Esophagus (tissue), 2 donors: Measurements from ENCODE around the gene CIDEB. TPM values are rescaled to one million over a fixed set of nuclear protein-coding genes. Genes with fewer than 3 reads are reported as not detected.
A peak's percentile ranks its signal among the peaks of the same experiment; 100 is the strongest.
"Not testable (repeated sequence)": the region's sequence is repeated elsewhere in the genome, so short reads cannot be mapped to it uniquely, and the experiment has no call there.

ENCODE experiments used
- H3K27ac ChIP-seq, 2 donors: one replicate each; pipeline ENCODE4 v1.5.1; 2013; ENCODE audit warnings: low read depth in 2 of 2, mild to moderate bottlenecking in 2 of 2, inconsistent platforms in 1 of 2, low read length in 1 of 2, moderate library complexity in 1 of 2
- H3K27me3 ChIP-seq, 2 donors: one replicate each; pipeline ENCODE4 v1.6.1; 2013; ENCODE audit warnings: low read length in 2 of 2, control low read depth in 1 of 2, mild to moderate bottlenecking in 1 of 2; ENCODE audit not compliant: insufficient read depth in 2 of 2, control insufficient read depth in 1 of 2
- H3K36me3 ChIP-seq, 2 donors: one replicate each; pipeline ENCODE4 v1.6.1; 2013; ENCODE audit warnings: low read length in 1 of 2; ENCODE audit not compliant: control insufficient read depth in 2 of 2, insufficient read depth in 2 of 2
- H3K4me1 ChIP-seq, 2 donors: one replicate each; pipeline ENCODE4 v1.6.1; 2013; ENCODE audit warnings: low read length in 1 of 2; ENCODE audit not compliant: control insufficient read depth in 2 of 2, insufficient read depth in 2 of 2
- H3K4me3 ChIP-seq, 2 donors: one replicate each; pipeline ENCODE4 v1.5.1; 2013; ENCODE audit warnings: low read length in 2 of 2, mild to moderate bottlenecking in 2 of 2, low read depth in 1 of 2, moderate library complexity in 1 of 2
- H3K9me3 ChIP-seq, 2 donors: one replicate each; pipeline ENCODE4 v1.6.1; 2013; ENCODE audit warnings: mild to moderate bottlenecking in 2 of 2, low read depth in 1 of 2, low read length in 1 of 2, moderate library complexity in 1 of 2; ENCODE audit not compliant: control insufficient read depth in 2 of 2, insufficient read depth in 1 of 2
- WGBS, 2 donors: extraction: QIAGEN DNeasy Blood & Tissue Kit; methylation state at CpG; one replicate each; pipeline ENCODE4 v1.1.7; 2013; 5-methylcytosine and 5-hydroxymethylcytosine counted together
- polyA plus RNA-seq, 2 donors: library from polyadenylated mRNA; stranded (reverse); fragments of 200-250 nt; gene quantifications; one replicate each; pipeline ENCODE4 v1.2.3, GENCODE V29; 2013
- donor health status: healthy with polysubstance abuse.
- donor health status: Bipolar disorder and iron deficiency.

CIDEB gene
- polyA plus RNA-seq, 2 donors, result 24.3 TPM

DNA sequence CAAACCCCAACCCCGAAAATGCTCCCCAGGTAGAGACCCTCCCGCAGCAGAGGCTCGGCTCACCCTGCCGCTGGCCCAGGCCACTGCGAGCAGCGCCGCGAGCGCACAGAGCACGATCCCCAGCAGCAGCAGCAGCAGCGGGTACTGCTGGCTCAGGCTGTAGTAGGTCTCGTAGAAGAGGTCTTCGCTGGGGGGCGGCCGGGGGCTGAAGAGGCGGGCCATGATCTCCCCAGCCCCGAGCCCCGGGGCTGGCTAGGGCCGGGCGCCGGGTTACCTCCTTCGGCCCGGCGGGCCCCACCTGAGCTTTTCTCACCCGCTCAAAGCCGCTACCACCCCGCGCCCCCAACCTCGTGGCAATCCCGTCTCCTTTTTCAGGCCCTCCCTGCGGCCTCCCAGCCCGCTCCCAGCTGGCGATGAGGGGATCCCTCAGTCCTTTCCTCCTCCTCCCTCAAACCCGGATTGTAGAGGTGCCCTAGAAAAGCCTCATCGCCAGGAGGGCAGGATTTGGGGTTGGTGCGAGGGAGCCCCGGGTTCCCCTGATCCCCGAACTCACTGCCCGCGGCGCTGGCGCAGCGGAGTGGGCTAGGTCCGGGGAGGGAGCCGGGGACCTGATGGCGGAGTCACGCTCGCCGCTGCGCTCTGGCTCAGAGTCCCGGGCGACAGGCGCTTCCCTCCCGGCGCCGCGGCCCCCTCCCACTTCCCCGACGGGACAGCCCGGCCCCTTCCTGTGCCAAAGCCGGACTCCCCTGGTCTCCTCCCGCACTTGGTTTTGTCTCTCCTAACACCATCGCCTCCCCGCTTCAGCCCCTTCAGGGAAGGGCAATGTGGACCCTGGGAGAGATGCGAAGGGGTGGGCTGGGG, 26.9 kb upstream of the CIDEB start, which contains the start of gene ADCY4:
TSS of gene ADCY4 (minus strand) at position 641 of the 861 bp plus-strand sequence. CDS start at position 222, 419 bp downstream.
- Histone ChIP-seq H3K27me3 (no peaks in the 10 kb centered on the region), H3K36me3 (peaks cover 0 to 4% of the 10 kb centered on the region in 2 donors), H3K27ac (peak within 1 kb of the TSS; percentile 14 to 51), H3K4me3 (peak within 1 kb of the TSS; percentile 23 to 40), H3K4me1 (peaks cover 5 to 22% of the 10 kb centered on the region in 2 donors), H3K9me3 (no peaks in the 10 kb centered on the region)
- 7 to 8% methylated on average over 63 to 65 of the region's 65 CpGs for WGBS, 2 donors

GRCh38 chr14:24332268-24332993, 24.7 kb upstream of the CIDEB start:
- peaks cover 0 to 17% of the 10 kb centered on the region in 2 donors for H3K4me1 ChIP-seq
- H3K27ac ChIP-seq, result no peak overlapping the region
- 15 to 18% methylated on average over 56 of the region's 56 CpGs for WGBS, 2 donors
- peaks cover 0 to 2% of the 10 kb centered on the region in 2 donors for H3K36me3 ChIP-seq
- H3K9me3 ChIP-seq, result no peaks in the 10 kb centered on the region
- H3K4me3 ChIP-seq, result peak overlapping the region; percentile 15 to 29
- no peaks in the 10 kb centered on the region for H3K27me3 ChIP-seq

DNA sequence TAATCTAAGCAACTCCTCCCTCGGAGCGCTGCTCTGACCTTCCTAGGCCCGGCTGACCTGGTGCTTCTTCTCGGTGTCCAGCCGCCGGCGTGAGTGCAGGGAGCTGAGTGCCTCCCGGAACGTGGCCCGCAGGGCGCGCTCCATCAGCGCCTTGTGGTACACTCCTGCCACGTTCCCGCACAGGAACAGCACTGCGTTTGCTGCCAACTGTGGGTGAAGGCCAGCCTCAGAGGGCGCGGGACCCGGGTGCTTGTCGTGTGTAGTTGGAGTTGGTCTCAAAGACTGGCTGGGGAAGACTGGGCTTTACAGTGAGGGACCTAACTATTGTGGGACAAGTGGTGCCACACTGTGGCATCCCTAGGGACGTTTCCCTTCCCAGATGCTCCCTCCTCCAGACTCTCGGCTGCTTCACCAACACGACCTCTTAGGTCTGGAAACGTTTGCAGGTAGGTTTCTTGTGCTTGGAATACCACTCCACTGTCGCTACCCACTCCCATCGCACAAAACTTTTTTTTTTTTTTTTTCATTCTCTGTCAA, 24.0 kb upstream of the CIDEB start:
- no peaks in the 10 kb centered on the region for H3K27me3 ChIP-seq

DNA sequence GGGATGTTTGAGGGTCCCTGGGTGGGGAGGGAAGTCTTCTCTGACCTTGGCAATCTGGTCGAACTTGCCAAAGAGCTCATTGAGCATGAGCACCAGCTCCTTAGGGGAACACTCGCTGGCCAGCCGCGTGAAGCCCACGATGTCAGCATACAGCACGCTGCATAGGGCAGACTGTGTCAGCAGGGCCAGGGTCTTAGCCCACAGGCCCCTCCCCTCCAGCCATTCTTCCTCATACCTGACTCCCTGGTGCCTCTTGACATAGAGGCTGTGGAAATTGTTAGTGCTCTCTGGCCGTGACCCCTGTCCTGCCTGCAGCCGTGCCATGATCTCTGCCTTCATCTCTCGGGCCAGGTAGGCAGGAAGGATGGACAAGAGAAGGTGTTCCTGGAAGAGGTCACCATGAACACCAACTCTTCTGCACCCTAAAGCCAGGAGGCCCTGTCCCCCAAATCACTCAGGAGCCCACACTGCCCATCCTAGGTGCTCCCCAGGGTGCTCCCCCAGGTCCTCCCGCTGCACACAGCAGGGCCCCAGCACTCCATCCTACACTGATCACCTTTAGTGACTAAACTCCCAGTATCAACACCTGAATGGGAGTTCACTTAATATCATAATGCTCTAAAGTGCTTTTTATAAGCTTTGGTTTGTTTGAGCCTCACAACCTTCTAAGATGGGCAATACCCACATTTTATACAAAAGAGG, 23.3 kb upstream of the CIDEB start:
- Histone ChIP-seq H3K4me1 (peaks cover 0 to 17% of the 10 kb centered on the region in 2 donors), H3K27me3 (no peaks in the 10 kb centered on the region), H3K9me3 (no peaks in the 10 kb centered on the region), H3K27ac (no peak overlapping the region), H3K4me3 (no peak overlapping the region), H3K36me3 (no peaks in the 10 kb centered on the region)
- WGBS, 2 donors, result 94% methylated on average over 10 of the region's 10 CpGs

More for the DNA sequence above, 24.0 kb upstream of the CIDEB start:
- Histone ChIP-seq H3K4me1 (peaks cover 0 to 17% of the 10 kb centered on the region in 2 donors), H3K36me3 (no peaks in the 10 kb centered on the region), H3K27ac (no peak overlapping the region), H3K9me3 (no peaks in the 10 kb centered on the region), H3K4me3 (no peak overlapping the region)
- 57 to 58% methylated on average over 26 of the region's 26 CpGs for WGBS, 2 donors

DNA sequence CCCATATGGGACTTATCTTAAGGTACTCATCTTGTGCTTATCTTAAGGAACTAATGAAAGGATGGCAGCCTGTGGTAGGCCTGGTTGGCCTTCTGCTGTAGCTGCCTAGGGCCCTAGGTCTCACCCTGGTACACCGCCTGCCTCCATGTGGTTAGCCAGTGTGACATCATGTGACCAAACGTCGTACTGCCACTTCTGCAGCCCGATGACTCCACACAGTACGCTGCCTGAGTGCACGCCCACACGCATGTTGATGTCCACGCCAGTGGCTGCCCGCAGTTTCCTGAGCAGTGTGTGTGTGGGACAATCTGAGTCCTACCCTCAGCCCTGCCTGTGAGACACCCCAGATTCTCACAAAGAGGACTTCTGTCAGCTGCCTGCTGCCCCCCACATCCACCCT, 22.0 kb upstream of the CIDEB start:
- Histone ChIP-seq H3K36me3 (no peaks in the 10 kb centered on the region), H3K27ac (no peak overlapping the region), H3K4me3 (no peak overlapping the region), H3K4me1 (peaks cover 0 to 16% of the 10 kb centered on the region in 2 donors), H3K9me3 (no peaks in the 10 kb centered on the region), H3K27me3 (no peaks in the 10 kb centered on the region)
- 69 to 72% methylated on average over 9 of the region's 9 CpGs for WGBS, 2 donors

- 90 to 94% methylated on average over 12 of the region's 12 CpGs for WGBS, 2 donors
Measured at GRCh38 chr14:24329073-24329663, 21.4 kb upstream of the CIDEB start.

DNA sequence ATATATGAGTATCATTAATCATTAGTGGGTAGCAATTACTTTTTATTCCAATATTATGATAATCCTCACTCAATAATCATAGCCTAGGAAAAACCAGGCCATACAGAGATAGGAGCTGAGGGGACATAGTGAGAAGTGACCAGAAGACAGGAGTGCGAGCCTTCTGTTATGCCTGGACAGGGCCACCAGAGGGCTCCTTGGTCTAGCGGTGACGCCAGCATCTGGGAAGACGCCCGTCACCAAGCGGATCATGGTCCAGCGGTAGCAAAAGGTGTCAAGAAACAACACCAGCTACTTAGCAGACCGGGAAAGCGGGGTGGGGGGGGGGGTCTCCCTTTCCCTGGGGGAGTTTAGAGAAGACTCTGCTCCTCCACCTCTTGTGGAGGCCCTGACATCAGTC, 20.1 kb upstream of the CIDEB start:
- H3K9me3 ChIP-seq, H3K4me3 ChIP-seq, H3K36me3 ChIP-seq, H3K27ac ChIP-seq, H3K27me3 ChIP-seq: not testable (repeated sequence)
- WGBS, 2 donors, result 5 to 9% methylated on average over 8 to 9 of the region's 9 CpGs
- peaks cover 0 to 13% of the 10 kb centered on the region in 2 donors for H3K4me1 ChIP-seq

More at GRCh38 chr14:24329073-24329663, 21.4 kb upstream of the CIDEB start:
- H3K36me3 ChIP-seq, result no peaks in the 10 kb centered on the region
- H3K27ac ChIP-seq, result no peak overlapping the region
- H3K9me3 ChIP-seq, result no peaks in the 10 kb centered on the region
- no peak overlapping the region for H3K4me3 ChIP-seq
- H3K4me1 ChIP-seq, result peaks cover 0 to 14% of the 10 kb centered on the region in 2 donors
- no peaks in the 10 kb centered on the region for H3K27me3 ChIP-seq

DNA sequence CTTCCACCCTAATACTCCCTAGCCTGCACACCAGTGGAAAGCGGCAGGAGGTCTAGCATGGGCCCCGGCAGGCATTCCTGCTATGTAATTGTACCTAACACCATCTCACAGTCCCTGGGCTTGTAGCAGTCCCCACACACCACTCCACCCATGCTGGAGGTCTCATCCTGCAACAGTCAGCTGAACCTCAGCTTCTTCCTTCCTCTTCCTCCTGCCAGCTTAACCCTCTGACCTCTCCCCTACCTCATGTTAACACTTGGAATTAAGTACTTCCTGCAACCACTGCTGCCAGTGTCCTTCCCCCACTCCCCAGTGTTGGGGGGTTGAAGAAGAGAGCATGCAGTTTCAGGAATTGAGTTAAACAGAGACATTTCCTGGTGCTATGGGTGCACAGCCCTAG, 19.5 kb upstream of the CIDEB start:
- Histone ChIP-seq H3K4me1 (peaks cover 0 to 9% of the 10 kb centered on the region in 2 donors), H3K9me3 (no peaks in the 10 kb centered on the region), H3K36me3 (no peaks in the 10 kb centered on the region), H3K27ac (peak overlapping the region in 1 of 2 donors; percentile 7), H3K4me3 (no peak overlapping the region), H3K27me3 (no peaks in the 10 kb centered on the region)
- 84 to 87% methylated on average over 2 of the region's 2 CpGs for WGBS, 2 donors

- H3K9me3 ChIP-seq, result no peaks in the 10 kb centered on the region
Measured at GRCh38 chr14:24325963-24326362, 18.2 kb upstream of the CIDEB start.

More at GRCh38 chr14:24325963-24326362, 18.2 kb upstream of the CIDEB start:
- Histone ChIP-seq H3K27ac (no peak overlapping the region), H3K27me3 (no peaks in the 10 kb centered on the region), H3K36me3 (no peaks in the 10 kb centered on the region), H3K4me3 (no peak overlapping the region), H3K4me1 (peaks cover 0 to 4% of the 10 kb centered on the region in 2 donors)
- 80 to 85% methylated on average over 9 of the region's 9 CpGs for WGBS, 2 donors
